GM21576 (cell line): Measurements from ENCODE around the gene OR1A1.
"Not testable (repeated sequence)": the region's sequence is repeated elsewhere in the genome, so short reads cannot be mapped to it uniquely, and the experiment has no call there.

Experiments
- ATAC-seq: cut with Tn5 transposase; IDR thresholded peaks from one replicate; pipeline ENCODE4 v1.9.1; 2021; ENCODE audit warnings: mild to moderate bottlenecking, moderate library complexity; ENCODE audit not compliant: unreplicated experiment

Gene OR1A1

DNA sequence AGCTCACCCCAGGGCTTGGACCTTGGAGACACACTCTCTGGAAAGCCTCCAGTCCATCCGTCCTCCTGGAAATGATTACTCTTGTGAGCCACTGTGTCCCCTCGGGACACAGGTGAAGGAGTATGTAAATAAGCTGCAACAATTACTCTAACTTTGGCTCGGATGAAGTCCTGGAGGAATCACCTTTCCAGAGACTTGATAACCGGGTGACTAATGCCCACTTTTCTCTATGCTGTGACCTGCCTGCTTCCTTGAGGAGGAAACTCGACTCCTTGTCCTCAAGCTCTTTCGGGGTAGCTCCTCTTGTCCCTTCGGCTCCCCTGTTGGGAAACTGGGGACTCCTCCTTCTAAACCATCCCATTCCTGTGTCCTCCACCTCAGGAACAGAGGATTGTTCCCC is at the start of gene OR1A1:
Gene OR1A1 (plus strand): TSS at position 301 of the 400 bp plus-strand sequence. CDS start 7,954 bp downstream, outside the sequence.
- ATAC-seq: no peak

DNA sequence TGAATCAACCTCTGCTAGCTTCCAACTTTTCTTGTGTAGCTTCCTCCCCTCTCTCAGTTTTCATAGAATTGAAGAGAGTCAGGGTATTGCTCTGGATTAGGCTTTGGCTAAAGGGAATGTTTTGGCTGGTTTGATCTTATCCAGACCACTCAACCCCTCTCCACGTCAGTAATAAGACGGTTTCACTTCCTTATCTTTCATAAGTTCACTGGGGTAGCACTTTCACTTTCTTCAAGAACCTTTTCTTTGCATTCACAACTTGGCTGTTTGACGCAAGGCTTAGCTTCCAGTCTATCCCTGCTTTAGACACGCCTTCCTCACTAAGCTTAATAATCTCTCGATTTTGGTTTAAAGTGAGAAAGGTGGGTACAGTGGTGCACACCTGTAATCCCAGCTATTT is 39.9 kb upstream of the OR1A1 start:
- ATAC-seq: no peak

GRCh38 chr17:3189961-3190360 is 17.5 kb upstream of the OR1A1 start:
- no peak for ATAC-seq

GRCh38 chr17:3197219-3197618 is 10.2 kb upstream of the OR1A1 start, which contains the start of gene OR1A2:
TSS of gene OR1A2 (plus strand) at chr17:3197519. CDS start at chr17:3197519, 0 bp downstream.
- ATAC-seq: no peak

GRCh38 chr17:3208484-3208883 is 1.0 kb downstream of the OR1A1 start:
- ATAC-seq: no peak

DNA sequence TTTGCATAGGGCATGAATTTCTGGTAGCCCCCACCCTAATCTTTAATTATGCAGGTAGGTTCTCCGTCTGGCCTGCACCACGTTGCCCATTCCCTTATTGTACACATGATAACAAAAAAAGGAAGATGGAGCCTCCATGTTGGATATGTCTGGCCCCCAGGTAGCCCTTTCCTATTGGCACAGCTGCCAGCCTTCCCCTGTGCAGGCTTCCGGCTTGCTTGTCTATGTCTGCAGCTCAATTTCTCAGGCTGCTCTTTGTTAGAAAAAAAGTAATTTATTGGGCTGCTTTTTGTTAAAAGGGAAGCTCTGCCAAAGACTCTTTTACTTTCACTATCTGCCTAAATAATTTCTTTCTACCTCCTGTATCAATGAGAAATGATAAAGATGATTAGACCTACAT is 5.5 kb downstream of the OR1A1 start:
- ATAC-seq: no peak

- ATAC-seq: no peak
These were observed 6.1 kb downstream of the OR1A1 start for GRCh38 chr17:3213587-3213986.

GRCh38 chr17:3219978-3220377 is 12.5 kb downstream of the OR1A1 start:
- ATAC-seq: not testable (repeated sequence)

GRCh38 chr17:3221850-3222249 is 14.4 kb downstream of the OR1A1 start:
- ATAC-seq: no peak

DNA sequence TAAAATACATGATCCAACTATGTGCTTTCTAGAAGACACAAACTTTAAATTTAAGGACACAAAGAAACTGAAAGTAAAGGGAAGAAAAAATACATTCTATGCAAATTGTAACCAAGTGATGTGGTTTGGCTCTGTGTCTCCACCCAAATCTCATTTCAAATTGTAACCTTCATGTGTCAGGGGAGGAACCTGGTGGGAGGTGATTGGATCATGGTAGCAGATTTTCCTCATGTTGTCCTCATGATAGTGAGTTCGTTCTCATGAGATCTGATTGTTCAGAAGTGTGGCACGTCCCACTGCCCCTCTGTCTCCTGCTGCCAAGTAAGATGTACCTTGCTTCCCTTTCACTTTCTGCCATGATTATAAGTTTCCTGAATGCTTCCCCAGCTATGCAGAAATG is 15.0 kb downstream of the OR1A1 start:
- no peak for ATAC-seq

DNA sequence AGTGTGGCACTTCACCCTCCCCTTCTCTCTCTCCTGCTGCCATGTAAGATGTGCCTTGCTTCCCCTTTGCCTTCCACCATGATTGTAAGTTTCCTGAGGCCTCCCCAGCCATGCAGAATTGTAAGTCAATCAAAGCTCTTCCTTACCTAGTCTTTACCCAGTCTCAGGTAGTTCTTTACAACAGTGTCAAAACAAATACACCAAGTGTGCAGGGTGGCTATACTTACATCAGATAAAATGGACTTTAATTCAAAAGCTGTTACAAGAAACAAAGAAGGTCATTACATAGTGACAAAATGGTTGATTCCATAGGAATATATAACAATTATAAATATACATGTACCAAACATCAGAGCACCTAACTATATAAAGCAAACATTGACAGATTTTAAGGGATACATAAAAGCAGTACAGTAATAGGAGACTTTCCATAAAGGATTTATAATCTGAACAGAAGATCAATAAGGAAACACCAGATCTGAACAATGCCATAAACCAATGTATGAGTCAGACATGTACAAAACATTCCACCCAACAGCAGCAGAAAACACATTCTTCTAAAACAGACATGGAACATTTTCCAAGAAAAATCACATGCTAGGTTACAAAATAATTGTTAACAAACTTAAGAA is 17.4 kb downstream of the OR1A1 start:
- ATAC-seq: not testable (repeated sequence)

GRCh38 chr17:3232300-3232699 is 24.8 kb downstream of the OR1A1 start:
- ATAC-seq: not testable (repeated sequence)

DNA sequence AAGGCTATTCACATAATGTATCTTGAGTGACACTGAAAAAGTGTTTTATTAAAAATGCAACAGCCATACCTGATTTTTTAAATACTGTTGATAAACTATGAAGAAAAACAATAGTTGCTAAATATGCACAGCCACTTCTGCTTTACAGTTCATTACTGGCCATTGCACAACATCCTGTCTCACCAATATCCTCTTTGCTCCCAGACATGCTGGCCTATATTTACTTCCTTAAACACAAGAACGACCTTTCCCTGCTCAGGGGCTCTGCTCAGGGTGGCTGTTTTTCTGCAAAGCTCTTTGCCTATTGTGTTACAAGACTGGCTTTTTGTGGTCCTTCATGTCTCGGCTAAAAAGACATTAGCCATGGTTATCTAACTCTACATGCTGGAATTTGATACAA is 31.2 kb downstream of the OR1A1 start:
- ATAC-seq: not testable (repeated sequence)

DNA sequence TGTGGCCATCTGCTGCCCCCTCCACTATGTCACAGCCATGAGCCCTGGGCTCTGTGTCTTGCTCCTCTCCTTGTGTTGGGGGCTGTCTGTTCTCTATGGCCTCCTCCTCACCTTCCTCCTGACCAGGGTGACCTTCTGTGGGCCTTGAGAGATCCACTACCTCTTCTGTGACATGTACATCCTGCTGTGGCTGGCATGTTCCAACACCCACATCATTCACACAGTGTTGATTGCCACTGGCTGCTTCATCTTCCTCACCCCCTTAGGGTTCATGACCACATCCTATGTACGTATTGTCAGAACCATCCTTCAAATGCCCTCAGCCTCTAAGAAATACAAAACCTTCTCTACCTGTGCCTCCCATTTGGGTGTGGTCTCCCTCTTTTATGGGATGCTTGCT is 33.6 kb downstream of the OR1A1 start:
- ATAC-seq: not testable (repeated sequence)

DNA sequence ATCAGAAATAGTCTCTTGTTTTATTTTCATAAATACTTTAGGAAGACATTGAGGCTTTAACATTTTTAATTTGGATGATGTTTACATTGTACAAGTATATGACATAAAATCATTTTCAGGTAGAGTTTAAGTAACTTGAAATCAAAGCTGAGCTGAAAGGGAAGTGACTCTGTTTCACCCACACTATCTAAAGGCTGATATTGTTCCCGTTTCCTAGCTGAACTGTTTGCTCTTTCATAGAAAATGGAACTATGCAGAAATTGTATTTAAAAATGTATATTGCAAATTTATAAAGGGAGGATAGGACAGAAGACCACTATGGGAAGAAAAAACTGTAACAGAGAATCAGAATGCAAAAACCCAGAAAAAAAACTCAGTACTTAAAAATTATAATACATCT is 37.4 kb downstream of the OR1A1 start:
- not testable (repeated sequence) for ATAC-seq

- ATAC-seq: not testable (repeated sequence)
These were observed 41.5 kb downstream of the OR1A1 start for GRCh38 chr17:3249013-3249412.

DNA sequence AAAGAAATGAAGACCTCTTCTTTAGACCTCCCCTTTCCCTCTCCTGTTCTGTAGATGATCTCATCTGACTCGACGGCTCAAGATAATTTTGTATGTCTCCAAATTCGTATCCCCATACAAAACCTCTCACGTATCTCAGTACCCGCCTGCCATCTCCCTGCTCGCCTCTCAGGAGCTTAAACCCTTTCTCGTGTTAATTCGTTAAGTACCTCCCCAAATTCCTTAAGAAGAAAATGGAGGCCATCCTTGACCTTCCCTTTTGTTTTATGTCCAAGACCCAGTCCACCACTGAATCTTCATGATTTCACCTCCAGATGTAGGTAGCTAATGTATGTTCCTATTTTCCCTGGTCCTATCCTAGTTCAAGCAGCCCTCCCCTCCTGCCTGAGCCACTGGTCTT is 49.1 kb downstream of the OR1A1 start:
- no peak for ATAC-seq

- ATAC-seq: no peak
These were observed 52.7 kb downstream of the OR1A1 start for GRCh38 chr17:3260163-3260562.

- ATAC-seq: no peak
These were observed 53.1 kb downstream of the OR1A1 start for GRCh38 chr17:3260600-3260999.
